ENCODE results near the gene PRKCE.
A peak's percentile ranks its signal among the peaks of the same experiment; 100 is the strongest.

The PRKCE gene

DNA sequence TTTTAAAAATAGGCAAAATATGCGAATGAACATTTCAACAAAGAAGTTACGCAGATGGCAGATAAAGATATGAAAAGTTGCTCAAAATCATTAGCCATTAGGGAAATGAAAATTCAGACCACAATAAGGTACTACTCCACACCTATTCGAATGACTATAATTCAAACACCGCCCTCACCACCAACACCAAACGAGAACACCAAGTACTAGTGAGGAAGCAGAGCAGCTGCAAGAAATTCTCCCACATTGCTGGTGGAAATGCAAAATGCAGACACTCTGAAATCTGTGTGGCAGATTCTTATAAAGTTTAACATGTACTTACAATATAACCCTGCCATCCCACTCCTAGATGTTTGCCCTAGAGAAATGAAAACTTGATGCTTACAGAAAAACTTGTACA lies 17.3 kb upstream of the PRKCE start:
- no peak for DNase-seq

DNA sequence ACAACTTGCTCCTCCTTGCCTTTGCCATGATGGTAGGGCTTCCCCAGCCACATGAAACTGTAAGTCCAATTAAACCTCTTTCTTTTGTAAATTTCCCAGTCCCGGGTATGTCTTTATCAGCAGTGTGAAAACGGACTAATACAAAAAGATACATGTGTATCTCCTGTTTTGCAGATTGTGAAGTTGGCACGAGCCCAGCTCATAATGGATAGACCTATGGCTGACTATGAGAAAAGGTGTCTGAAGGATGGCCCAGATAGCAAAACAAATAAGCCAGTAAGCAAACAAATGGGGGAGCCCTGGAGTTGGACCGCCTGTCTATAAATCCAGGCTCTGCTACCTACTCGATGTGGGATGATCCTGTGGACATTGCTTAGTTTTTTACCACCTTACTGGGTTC lies 15.5 kb upstream of the PRKCE start:
- DNase-seq: no peak

DNA sequence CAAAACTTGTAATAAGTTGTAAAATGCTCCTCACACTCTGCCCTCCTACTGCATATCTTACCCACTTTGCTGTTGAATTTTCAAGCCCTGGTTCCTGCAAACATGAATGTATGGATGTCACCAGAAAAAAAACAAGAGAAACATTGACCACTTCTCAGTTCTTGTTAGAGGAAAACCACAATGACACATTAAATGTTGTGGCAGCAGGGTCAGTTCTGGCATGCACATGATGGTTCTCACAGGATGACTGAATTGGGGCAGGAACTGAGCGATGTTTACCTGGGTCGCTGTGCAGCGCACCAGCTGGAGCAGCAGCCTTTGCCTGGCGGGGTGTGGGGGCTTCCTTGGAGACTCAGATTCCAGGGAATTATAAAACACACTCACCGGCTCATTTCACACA lies 14.0 kb upstream of the PRKCE start:
- peak; percentile 62 for DNase-seq

DNA sequence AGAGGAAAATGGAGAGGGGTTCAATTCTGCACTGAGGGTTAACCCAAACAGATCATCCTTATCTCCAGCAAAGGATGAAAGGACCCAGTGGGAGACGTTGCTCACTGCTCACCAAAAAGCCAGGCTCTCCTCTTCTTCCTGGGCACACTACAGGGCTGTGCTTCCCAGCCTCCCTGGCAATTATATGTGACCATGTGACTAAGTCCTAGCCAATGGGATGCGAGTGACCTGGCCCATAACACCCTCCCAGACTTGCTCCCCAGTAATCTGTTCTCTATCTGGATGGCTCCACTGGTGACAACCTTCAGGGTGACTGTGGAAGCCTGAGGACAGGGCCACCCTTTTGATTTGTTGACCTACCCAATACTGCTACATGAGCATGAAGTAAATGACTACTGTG lies 10.9 kb upstream of the PRKCE start:
- no peak for DNase-seq

DNA sequence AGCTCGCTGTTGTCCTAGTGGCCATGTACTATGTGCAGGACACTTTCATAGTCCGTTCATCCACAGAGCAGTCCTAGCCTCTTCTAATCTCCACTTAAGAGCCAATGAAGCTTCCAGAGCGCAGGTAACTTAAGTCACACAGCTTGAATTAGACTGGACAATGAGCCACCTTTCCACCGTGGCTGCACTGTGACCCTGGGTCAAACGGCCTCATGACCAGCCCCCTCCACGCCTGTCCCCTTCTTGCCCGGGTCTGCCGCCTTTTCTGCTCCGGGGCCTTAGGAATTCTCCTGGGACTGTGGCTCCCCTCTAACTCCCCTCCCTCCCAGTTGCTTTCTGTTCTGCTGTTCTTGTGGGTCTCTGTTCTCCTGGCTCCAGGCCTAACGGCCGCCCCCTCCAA lies 8.4 kb upstream of the PRKCE start:
- no peak for DNase-seq

DNA sequence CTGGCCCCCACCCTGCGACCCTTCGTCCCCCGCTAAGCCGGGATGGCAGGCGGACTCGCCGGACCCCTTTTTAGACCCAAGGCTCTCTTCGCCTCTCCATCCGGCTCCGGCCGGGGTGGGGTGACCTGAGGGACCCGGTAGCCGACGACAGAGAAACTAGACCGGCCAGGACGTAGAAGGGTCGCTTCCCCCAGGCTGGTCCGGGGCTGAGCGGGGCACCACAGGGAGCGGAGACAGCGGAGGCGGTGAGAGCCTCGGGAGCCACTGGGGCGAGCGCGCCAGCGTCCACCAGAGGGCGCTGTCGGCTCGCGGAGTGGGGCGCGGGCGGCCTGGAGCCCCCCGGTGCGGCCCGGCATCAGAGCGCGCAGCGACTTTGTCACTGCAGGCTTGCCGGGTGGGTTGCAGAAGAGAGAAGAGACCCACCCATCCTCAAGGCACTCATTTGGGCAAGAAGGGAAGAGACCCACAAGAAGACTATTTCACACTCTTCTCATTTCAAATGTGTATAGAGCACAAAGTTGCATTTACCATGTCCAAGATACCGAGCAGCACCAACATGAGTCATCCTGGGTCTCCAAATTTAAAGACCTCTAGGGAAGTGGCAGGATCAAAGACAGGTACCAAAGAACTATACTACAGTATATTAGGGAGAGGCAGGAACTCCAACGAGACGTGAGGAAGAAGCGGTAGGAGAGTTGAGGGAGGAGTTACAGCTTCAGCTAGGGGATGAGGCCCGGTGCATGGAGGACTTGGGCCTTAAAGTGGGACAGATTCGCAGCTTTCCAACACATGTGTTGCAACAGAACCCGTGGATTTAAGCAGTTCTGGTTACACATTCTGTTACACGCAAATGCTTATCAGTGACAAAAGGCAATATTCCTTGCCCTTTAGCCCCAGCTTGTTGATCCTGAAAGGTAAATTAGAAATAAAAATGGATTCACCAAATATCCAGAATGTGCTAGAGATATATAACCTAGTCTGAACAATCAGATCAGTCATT lies 7.6 kb upstream of the PRKCE start:
- peak; percentile 39 for DNase-seq

DNA sequence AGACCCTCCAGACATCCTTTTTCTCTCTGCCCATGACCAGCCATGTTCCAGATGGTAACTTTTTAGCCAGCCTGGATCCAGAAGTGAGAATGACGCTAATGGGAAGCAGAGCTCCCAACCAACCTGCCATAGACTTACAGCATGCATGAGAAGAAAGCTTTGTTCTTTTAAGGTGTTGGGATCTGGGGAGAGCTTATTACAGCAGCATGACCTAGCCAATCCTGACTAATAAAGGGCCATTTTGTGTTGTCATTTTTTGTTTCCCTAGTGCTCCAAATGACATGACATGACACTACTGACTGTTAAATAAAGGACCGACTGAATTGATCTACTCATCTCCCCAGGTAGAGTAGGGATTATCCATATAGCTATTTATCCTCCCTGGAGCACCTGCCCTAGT lies 5.2 kb upstream of the PRKCE start:
- DNase-seq: no peak

DNA sequence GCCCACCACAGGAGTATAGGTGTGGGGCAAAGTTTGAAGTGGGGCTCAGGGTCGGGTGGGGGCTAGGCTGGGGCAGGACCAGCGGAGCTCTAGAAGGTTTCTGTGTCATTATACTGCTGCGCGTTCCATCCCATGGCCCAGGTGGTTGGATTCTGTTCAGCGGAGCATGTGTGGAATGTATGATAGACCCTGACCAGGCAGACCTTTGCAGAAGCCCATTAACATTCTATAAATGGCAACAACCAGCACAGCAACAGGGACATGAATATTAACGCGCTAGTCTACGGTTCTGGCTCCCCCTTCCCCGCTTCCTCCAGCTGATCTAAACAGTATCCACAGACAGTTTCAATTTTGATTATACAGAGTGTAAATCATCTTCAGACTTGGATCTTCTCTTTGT lies 4.1 kb upstream of the PRKCE start:
- no peak for DNase-seq

DNA sequence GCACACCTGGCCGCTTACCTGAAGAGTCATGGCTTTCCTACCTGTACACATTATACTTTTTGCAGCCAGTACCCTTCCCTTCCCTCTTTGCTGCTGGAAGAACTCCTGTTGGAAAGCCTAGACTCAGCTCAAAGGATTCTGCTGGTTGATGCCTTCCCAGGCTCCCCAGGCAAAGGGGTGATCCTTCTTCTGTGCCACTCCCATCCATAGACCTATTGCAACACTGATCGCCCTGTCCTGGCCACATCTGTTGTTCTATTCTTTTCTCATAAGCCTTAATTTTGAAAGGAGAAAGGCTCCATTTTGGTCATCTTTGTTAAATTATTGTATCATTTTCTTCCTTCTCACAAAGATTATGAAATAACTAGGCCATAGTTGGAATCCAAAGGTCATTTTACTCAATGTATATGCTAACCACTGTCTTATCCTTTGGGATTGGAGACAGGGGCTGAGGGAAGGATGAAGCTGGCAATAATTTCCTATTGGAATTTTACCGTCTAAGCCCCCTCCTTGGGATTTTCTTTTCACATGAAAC lies 3.4 kb upstream of the PRKCE start:
- DNase-seq: no peak

DNA sequence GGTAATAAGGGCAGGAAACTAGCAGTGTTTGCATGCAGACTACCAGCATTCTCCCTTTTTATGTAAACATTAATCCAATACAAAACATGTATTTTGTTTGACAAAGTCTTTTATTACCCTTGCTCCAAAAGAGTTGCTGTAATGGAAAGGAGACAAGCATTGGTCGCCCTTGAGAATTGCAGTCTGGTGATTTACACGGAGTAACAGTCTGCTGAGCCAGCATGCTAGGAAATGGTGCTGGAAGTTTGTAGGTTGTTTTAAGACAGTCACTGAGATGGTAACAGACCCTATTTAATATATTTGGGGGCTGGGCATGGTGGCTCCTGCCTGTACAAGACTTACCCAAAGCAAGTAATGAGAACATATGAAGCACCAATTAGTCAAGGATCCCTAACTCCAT lies 2.8 kb upstream of the PRKCE start:
- no peak for DNase-seq

DNA sequence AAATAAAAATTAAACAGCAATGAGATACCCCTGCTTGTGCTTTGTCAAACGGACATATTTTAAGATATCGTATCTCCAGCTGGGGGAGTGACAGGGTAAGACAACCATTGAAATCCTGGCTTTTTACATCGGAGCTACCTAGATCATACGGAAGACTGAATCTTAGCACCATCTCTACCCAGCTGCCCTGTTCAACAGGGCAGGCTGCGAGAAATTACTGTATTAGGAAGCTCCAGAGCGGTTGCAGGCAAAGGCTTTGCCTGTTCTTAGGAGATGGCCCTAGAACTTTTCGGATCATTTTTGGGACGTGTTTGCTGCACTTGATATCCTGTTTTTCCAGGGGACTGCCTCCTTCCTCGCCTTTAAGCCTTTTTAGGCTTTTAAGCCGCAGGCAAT lies 2.0 kb upstream of the PRKCE start:
- peak; percentile 8 for DNase-seq

DNA sequence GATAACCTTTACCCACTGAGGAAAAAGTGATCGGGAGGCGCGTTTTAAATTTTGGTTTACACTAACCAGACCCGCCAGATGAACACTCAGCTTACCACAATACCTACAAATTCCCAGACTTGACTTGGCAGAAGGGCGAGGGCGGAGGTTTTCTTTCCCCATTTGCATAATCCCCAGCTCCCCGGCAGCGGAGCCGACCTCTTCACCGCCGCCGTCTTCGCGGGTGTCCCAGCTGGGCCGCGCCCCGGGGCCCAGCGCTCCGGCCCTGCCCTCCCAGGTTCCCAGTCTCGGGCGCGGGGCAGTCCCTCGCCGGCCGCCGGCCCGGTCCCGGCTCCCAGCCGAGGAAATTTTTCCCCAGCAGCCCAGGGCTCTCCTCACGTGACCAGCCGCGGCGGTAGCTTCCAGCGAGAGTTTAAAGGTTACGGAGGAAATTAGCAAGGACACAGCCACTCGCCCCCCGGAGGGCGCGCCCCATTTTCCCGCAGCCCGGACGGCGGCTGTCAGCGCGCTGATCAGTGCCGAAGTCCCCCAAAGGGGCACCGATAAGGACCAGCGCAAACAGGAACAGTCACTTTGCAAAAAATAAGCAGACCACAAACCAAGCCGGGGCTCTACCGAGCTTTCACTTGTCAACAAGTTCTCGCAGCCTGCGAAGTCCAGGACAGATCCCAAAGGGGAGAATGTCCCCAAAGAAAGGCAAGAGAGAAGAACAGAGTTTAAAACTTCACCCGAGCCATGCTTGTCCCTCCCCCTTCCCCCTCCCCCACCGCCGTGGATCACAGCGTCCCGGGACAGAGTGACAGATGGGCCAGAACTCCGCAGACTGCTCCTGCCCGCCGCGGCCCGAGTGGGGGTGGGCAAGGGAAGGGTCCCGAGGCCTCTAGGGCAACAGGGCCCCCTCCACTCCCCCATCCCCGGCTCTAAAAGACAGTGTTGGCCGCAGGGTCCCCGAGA lies 1.3 kb upstream of the PRKCE start:
- DNase-seq: peak; percentile 49

DNA sequence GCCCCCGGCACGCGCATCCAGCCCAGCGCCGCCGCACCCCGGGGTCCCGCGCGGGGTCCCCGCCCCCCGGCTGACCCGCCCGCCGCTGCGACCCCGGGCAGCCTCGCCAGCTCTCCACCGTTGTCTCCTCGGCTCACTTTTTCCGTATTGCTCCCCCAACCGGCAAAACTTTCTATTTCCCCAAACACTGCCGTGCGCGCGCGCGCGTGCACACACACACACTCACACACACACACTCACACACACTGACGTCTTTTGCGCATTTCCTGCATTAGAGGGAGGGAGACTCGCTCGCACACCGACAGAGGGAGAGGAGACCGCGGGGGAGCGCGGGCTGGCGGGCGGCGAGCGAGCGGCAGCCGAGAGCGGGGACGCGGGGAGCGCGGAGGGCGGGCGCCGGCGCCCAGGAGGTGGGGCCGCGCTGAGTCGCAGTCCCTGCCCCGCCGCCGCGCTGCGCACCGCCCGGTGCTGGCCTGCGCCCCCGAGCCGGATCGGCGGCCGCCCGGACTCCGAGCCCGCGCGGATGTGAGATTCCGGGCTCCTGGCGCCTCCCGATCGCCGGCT lies 542 bp upstream of the PRKCE start:
- DNase-seq: peak; percentile 97

DNA sequence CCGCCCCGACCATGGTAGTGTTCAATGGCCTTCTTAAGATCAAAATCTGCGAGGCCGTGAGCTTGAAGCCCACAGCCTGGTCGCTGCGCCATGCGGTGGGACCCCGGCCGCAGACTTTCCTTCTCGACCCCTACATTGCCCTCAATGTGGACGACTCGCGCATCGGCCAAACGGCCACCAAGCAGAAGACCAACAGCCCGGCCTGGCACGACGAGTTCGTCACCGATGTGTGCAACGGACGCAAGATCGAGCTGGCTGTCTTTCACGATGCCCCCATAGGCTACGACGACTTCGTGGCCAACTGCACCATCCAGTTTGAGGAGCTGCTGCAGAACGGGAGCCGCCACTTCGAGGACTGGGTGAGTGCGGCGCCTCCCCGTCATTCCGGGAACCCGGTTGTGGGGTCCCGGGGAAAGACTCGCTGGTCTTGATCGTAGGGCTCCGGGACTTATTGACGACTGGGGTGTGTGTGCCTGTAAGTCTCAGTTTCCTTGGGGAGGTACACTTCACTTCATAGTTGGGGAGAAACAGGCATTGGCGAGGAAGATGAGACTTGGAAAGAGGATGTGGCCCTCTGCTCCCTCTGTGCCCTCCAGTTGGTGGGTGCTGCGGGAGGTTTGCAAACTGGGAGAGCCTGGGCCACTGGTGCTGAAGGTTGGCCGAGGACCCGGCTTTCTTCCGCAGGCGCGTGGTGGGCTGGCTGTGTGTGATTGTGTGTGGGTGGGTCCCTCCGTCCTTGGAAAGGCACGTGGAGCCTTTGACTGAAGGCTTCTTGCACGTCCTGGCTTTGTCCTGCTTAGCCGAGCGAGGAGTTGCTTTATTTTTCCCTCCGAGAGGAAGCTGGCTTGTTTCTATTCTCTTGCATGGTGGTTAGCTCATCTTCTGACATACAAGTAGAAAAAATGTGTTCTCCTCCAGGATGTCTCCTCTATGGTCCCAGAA lies 886 bp downstream of the PRKCE start:
- DNase-seq: peak; percentile 14

DNA sequence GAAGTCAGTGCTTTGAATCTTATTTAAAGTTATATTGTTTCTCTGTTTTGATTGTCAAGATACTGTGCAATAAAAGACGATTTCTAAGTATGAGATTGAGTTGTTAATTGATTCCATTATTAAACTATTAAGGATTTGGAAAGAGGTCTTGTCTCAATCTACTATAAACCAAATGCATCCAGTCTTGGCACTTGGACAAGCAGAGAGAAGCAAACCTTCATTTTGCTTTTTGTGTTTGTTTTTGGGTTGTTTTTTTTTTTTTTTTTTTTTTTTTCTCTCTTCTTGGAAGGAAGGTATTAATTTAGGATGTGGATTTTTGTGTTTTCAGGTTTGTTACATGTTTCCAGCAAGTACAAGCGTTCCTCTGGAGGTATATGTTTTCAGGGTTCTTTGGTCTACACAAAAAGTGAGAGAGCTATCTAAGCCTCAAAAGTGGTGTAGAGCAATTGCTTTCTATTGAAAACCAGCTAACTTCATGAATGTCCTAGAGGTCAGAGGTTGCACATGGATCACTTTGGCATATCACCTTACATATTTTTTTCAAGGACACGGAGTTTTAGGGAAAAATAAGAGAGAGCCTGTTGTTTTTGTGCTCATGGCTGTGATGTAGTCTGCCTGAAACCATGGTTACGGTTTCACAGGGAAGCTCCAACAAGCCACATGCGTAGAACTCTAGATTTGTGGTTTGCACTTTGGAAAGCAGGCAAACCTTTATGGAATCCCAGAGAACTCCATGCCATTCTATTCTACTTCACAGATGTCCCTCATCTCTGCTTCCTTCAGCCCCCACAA lies 1.8 kb downstream of the PRKCE start:
- DNase-seq: no peak

DNA sequence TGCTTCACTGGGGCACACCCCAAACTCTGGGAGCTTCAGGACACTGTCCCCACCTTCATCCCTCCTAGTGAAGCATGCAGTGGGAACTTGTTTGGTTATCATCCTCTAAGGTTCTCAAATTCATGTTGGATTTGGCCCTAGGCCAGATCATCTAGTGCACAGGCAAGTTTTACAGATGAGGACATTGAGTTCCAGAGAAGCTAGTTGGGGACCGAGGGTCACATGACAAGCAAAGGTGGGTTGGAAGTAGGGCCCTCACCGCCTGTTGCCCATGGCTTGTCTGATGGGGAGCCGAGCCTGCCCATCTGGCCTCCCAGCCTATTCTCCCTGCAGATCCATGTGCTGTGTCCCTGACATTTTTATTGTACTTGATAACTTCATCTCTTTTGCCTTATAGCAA lies 2.8 kb downstream of the PRKCE start:
- no peak for DNase-seq

DNA sequence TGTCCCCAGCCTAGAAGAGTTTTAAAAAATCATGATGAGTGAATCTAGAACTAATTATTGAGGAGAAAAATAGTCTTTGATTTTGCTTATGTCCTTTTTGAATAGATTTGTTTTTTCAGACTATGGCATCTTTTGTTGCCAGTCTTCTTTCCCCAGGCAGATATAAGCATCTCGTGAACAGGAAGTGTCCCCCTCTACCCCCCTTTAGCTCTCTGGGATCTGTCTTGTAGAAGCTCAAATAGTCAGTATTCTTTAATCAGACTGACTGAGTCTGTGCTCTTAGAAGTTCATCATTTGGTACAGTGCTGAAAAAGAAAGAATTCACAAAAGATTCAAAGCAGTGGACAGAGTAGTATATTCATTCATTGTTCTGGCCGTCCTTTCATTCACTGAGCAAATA lies 10.4 kb downstream of the PRKCE start:
- DNase-seq: no peak

DNA sequence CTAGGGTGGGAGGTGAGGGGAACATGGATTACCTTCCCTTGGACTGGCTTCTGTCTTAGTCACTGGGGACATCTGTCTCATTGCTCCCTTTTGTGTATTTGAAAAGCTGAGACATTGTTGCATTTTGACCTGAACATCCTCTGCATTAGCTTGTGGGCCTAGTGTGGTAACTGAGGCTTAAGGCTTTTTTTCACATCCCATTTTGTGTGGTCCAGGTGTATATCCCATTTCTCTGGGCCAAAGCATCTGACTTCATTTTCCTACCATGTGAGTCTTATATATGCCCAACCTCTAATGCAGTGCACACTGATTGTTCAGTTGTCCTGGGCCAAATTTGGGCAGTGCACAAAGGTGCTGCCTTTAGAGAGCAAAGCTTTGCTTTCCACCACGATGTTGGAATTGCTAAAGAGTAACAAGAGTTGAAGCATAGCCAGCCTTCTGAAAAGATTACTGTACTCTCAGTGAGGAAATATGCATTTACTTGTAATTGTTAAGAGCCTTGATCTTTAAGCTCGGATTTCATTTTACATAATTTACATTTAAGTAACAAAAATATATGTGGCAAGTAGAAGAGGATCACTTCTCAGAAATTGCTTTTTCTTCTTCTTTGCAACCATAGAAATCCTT lies 13.3 kb downstream of the PRKCE start:
- DNase-seq: no peak

DNA sequence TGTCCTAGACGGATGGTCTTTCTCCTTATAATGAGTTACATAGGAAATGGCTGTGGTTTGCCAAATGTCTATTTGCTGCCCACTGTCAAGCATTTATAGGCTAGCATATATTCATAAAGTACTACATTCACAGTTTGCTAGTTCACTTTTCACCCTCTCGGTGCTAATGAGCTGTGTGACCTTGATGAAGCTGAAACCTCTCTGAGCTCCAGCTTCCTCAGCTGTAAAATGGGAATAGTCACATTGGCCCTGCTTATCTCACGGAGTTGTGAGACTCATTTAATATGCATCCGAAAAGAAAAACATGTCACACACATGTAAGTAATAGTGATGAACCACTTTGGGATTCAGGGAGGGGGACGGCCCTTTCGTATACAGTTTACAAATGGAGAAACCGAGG lies 17.0 kb downstream of the PRKCE start:
- DNase-seq: no peak

DNA sequence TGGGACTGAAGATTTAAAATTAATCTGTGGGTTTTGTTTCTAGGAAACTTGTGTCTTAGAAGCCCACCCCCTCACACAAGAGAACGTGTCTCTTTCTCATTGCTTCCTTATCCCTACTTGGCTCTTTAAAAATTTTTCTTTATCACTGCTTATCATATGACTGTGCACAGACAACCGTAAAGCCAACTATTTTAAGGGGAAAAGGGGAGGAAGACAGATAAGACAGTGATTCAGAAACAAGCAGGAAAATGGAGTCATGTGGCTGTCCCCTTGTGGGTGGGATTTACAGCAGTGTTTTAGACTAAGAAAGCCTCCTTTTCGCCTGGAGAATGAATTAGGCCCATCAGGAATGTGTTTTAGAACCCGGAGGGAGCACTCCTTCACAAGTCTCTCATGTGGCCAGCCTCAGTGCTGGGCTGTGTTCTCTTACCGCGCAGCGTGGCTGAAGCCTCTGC lies 17.6 kb downstream of the PRKCE start:
- no peak for DNase-seq

DNA sequence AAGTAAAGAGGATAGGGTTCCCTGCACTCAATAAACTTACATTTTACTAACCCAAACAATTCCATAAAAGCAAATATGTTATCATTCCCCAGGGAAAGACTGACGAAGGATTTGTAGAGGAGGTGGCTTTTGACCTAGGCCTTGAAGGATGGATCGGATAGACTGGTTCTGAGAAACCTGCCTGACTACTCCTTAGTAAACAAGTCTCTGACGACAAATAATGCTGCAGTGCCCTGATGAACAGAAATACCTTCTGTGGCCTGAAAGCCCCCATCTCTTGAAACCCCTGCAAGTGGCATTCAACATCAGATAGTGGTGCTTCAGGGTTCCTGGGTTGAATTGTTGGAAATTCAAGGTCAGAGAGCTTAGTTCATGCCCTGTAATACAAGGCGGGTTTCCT lies 19.2 kb downstream of the PRKCE start:
- DNase-seq: no peak
